NB4 (cell line): ENCODE measurements around the gene CROCC2.
A peak's percentile ranks its signal among the peaks of the same experiment; 100 is the strongest.

ENCODE experiments used
- DNase-seq: peaks from one replicate; pipeline ENCODE4 v3.0.0; 2010; ENCODE audit warnings: low read depth
- H3K4me3 ChIP-seq: one replicate; pipeline ENCODE4 v1.5.1; 2011; ENCODE audit warnings: mild to moderate bottlenecking, low read depth, low read length, moderate library complexity
- CTCF ChIP-seq: IDR thresholded peaks from one replicate; pipeline ENCODE4 v1.5.1; 2012; ENCODE audit warnings: low read depth, low read length
- MYC ChIP-seq: IDR thresholded peaks from 2 replicates; pipeline ENCODE4 v1.6.1; 2011; ENCODE audit warnings: low read depth, low read length
- POLR2A ChIP-seq: IDR thresholded peaks from 2 replicates; pipeline ENCODE4 v1.6.1; 2011; ENCODE audit warnings: mild to moderate bottlenecking; ENCODE audit not compliant: insufficient read length; ENCODE audit errors: extremely low read depth
- TF ChIP-seq, protein P1 (sequence below): IDR thresholded peaks from 2 replicates; pipeline ENCODE4 v1.6.1; 2011; ENCODE audit warnings: low read depth, low read length

CROCC2 gene

DNA sequence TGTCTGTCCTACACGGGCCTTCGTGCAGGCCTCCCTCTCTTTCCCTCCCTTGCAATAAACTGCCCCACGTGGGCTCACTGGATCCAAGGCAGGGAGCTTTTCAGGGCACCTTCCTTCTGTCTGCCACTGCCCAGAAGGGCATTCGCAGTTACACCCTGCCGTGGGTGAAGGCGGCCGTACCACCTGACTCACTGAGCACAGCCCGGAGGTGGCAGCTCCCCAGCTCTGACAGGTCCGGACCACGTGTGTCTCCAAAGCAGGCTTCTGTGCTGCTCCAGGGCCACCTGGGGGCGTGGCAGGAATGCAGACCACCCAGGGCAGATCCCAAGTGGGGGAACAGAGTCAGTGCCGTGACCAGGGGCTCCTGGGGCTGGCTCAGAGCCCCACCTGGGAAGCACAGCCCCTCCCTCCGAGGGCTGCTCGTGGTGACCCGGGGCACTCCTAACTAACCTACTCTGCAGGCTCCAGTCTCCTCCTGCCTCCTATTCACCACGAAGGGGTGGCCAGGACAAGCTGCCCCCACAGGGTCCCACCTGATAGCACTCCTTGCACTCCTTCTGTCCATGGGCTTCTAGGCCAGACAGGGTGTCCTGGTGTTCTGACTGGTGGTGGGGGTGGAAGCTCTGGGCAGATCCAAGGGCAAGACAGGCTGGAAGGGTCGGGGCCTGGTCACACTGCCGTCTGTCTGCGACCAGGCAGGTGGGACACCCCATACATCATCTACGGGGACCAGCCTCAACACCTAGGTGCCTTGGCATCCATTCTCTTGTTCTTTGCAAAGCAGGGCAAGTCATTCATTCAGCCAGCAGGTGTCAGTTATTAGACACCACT lies 102.0 kb downstream of the CROCC2 start:
- TF ChIP-seq POLR2A: no peak
- TF ChIP-seq MYC: no peak
- no peak for TF ChIP-seq CTCF
- TF ChIP-seq, protein P1, sequence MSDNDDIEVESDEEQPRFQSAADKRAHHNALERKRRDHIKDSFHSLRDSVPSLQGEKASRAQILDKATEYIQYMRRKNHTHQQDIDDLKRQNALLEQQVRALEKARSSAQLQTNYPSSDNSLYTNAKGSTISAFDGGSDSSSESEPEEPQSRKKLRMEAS: no peak
- no peak overlapping the region for H3K4me3 ChIP-seq
- DNase-seq: no peak

DNA sequence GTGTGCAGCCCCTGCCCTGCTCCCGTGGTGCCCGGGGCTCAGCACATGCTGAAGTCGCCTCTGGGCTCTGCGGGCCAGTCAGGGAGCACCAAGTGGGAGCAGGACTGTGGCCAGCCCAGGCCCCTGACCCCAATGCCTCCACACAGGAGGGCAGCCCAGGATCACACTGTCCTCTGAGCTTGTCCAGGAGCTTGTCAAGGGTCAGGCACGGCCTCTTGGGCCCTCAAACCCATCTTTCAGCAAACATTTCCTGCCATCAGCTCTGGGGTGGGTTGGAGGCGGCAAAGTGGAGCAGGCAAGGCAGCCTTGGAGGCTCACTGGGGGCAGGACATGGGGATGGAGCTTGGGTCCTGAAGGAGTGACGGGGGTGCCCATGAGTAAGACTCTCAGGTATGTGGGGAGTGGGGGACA lies 102.6 kb downstream of the CROCC2 start:
- DNase-seq: no peak
- no peak overlapping the region for H3K4me3 ChIP-seq
- TF ChIP-seq POLR2A (no peak), MYC (no peak), CTCF (no peak)

GRCh38 chr2:241009191-241009590 lies 103.1 kb downstream of the CROCC2 start:
- TF ChIP-seq MYC: no peak
- no peak for TF ChIP-seq CTCF
- TF ChIP-seq, protein P1: no peak
- no peak for TF ChIP-seq POLR2A
- DNase-seq: no peak
- no peak overlapping the region for H3K4me3 ChIP-seq

DNA sequence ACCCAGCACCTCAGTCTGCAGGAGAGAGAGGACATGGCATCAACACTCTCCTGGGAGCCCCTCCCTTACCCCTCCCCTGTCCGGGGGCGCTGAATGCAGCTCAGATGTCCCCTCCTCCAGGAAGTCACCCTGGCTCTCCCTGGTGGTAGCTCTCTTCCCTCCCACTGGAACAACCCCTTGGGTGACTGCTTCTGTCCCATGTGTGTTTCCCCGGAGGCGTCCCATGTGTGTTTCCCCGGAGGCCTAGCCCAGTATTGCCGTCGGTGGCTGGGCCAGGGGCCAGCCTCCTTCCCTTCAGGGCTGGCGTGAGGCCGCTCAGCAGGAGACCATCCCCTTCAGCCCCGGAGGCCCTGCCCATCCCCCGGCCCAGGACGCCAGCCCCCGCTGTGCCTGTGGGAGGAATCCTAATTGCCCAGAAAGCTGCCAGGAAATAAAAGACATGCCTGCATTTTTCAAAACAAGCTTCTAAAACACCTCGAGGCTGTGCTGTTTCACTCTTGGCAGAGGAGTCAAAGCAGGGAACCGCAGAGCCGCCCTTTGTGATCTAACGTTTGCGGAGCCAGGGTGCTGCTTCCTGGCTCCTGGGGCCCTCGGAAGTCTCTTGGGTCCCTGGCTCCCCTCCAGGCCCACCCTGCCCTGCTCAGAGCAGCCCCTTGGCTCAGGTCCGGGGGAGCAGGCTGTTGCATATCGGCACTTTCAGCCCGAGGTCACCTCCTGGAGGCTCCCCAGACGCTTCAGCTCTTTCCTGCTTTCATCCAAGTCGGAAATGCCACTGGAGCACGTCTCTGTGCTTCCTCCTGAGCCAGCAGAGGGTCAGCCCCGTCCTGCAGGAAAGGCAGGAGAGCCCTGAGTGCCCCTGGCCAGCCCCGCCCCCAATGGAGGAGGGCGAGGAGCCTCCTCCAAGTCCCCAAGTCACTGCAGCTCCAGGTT lies 103.7 kb downstream of the CROCC2 start:
- peak; percentile 79 for DNase-seq
- H3K4me3 ChIP-seq: no peak overlapping the region
- TF ChIP-seq, protein P1: peak; percentile 39; the same call in 1 of the 2 replicates
- TF ChIP-seq POLR2A: no peak

GRCh38 chr2:241010531-241011295 lies 104.6 kb downstream of the CROCC2 start:
- DNase-seq: no peak
- no peak overlapping the region for H3K4me3 ChIP-seq
- TF ChIP-seq CTCF: no peak
- no peak for TF ChIP-seq POLR2A
- no peak for TF ChIP-seq MYC
- TF ChIP-seq, protein P1: no peak
